SK-N-SH (cell line): ENCODE data around the gene RNF8. TPM values are rescaled to one million over a fixed set of nuclear protein-coding genes. Genes with fewer than 3 reads are reported as not detected.
A peak's percentile ranks its signal among the peaks of the same experiment; 100 is the strongest.

Experiments
- CTCF ChIA-PET: fragments of 300-600, 350-600 bp; formaldehyde crosslinking; extraction: SDS; loops from one replicate; lab custom pipeline; 2021; lab: Yijun Ruan, JAX
- POLR2A ChIA-PET: fragments of 350-600 bp; sonication (Branson Sonifier 250); formaldehyde crosslinking; extraction: SDS; loops from one replicate; lab custom pipeline; 2020; ENCODE audit warnings: antibody characterized with exemption, inconsistent platforms; lab: Yijun Ruan, JAX
- DNase-seq: peaks from one replicate; pipeline ENCODE4 v3.0.0; 2012
- H2AFZ ChIP-seq: fragments of 200-600 bp; sonication (generic); 2 replicates; pipeline ENCODE4 v1.8.1; 2016; ENCODE audit warnings: antibody characterized with exemption, mild to moderate bottlenecking, low read depth
- H3F3A ChIP-seq: fragments of 200-600 bp; sonication (generic); replicated peaks from 2 replicates; pipeline ENCODE3; 2016; ENCODE audit warnings: antibody characterized with exemption, mild to moderate bottlenecking; ENCODE audit not compliant: insufficient read depth
- H3K27ac ChIP-seq, 2 experiments: fragments of 200-500 bp in 1 of 2; fragments of 200-600 bp in 1 of 2; sonication (Bioruptor generic) in 1 of 2; sonication (generic), shearing (Covaris generic) in 1 of 2; 2 replicates each; pipeline versions ENCODE4 v1.5.1 to v1.6.1; 2014 to 2016; ENCODE audit warnings: low read depth in 2 of 2, inconsistent platforms in 1 of 2, low read length in 1 of 2, mild to moderate bottlenecking in 1 of 2, mixed read lengths in 1 of 2
- H3K27me3 ChIP-seq: fragments of 200-600 bp; sonication (generic), shearing (Covaris generic); 2 replicates; pipeline ENCODE4 v1.6.1; 2016; ENCODE audit warnings: mixed run types; ENCODE audit not compliant: insufficient read depth
- H3K36me3 ChIP-seq, 2 experiments: fragments of 200-500 bp in 1 of 2; fragments of 200-600 bp in 1 of 2; sonication (Bioruptor generic) in 1 of 2; sonication (generic) in 1 of 2; replicated peaks in 1 of 2; 2 replicates each; pipeline versions ENCODE3 to v1.5.1; 2014 to 2016; ENCODE audit warnings: low read length in 1 of 2, mild to moderate bottlenecking in 1 of 2; ENCODE audit not compliant: insufficient read depth in 2 of 2, control insufficient read depth in 1 of 2
- H3K4me1 ChIP-seq, 2 experiments: fragments of 200-500 bp in 1 of 2; fragments of 200-600 bp in 1 of 2; sonication (Bioruptor generic) in 1 of 2; sonication (generic), shearing (Covaris generic) in 1 of 2; 2 replicates each; pipeline versions ENCODE4 v1.5.1 to v1.6.1; 2014 to 2016; ENCODE audit warnings: low read depth in 1 of 2, low read length in 1 of 2, mixed run types in 1 of 2; ENCODE audit not compliant: insufficient read depth in 2 of 2, control insufficient read depth in 1 of 2
- H3K4me2 ChIP-seq: fragments of 200-600 bp; sonication (generic), shearing (Covaris generic); 2 replicates; pipeline ENCODE4 v1.6.1; 2017; ENCODE audit warnings: mixed run types
- H3K4me3 ChIP-seq, 2 experiments: fragments of 200-500 bp in 1 of 2; fragments of 200-600 bp in 1 of 2; sonication (Bioruptor generic) in 1 of 2; sonication (generic), shearing (Covaris generic) in 1 of 2; 2 replicates each; pipeline versions ENCODE4 v1.5.1 to v1.8.1; 2014 to 2016; ENCODE audit warnings: low read depth in 2 of 2, inconsistent platforms in 1 of 2, low read length in 1 of 2, mild to moderate bottlenecking in 1 of 2, mixed read lengths in 1 of 2, moderate library complexity in 1 of 2
- H3K79me2 ChIP-seq: fragments of 200-600 bp; sonication (generic); 2 replicates; pipeline ENCODE4 v1.8.1; 2017; ENCODE audit warnings: mild to moderate bottlenecking; ENCODE audit not compliant: insufficient read depth
- H3K9ac ChIP-seq: fragments of 200-600 bp; sonication (generic); 2 replicates; pipeline ENCODE4 v1.6.1; 2017; ENCODE audit warnings: mixed run types
- H3K9me2 ChIP-seq: fragments of 200-600 bp; sonication (generic); 2 replicates; pipeline ENCODE4 v1.6.1; 2017; ENCODE audit warnings: mixed run types
- H3K9me3 ChIP-seq: fragments of 200-600 bp; sonication (generic); 2 replicates; pipeline ENCODE4 v1.6.1; 2017; ENCODE audit warnings: mixed run types, mild to moderate bottlenecking, moderate library complexity
- H4K20me1 ChIP-seq: fragments of 200-600 bp; sonication (generic); 2 replicates; pipeline ENCODE4 v1.6.1; 2017; ENCODE audit warnings: mild to moderate bottlenecking, mixed run types; ENCODE audit not compliant: insufficient read depth
- CHD2 ChIP-seq: fragments of 150-350 bp; IDR thresholded peaks from 2 replicates; pipeline ENCODE4 v1.6.1; 2018; ENCODE audit warnings: low read length; ENCODE audit not compliant: partially characterized antibody
- FOSL2 ChIP-seq: IDR thresholded peaks from 2 replicates; pipeline ENCODE4 v1.4.0; 2012; ENCODE audit warnings: low read depth, mild to moderate bottlenecking, moderate library complexity, borderline replicate concordance
- FOXJ3 ChIP-seq: sonication (generic); formaldehyde crosslinking; IDR thresholded peaks from 2 replicates; pipeline ENCODE4 v1.5.1; 2020; ENCODE audit warnings: mild to moderate bottlenecking, missing genetic modification reagents
- FOXM1 ChIP-seq: IDR thresholded peaks from 2 replicates; pipeline ENCODE4 v1.4.0; 2012; ENCODE audit warnings: low read depth, mild to moderate bottlenecking
- GABPA ChIP-seq: IDR thresholded peaks from 2 replicates; pipeline ENCODE4 v1.4.0; 2012; ENCODE audit warnings: low read depth, mild to moderate bottlenecking
- GATA2 ChIP-seq: sonication (generic); formaldehyde crosslinking; IDR thresholded peaks from 2 replicates; pipeline ENCODE4 v1.5.0; 2020; ENCODE audit warnings: mild to moderate bottlenecking, missing genetic modification reagents
- IRF3 ChIP-seq: fragments of 150-350 bp; IDR thresholded peaks from 2 replicates; pipeline ENCODE4 v1.6.1; 2016; ENCODE audit warnings: mild to moderate bottlenecking, low read depth, low read length
- MEF2A ChIP-seq: IDR thresholded peaks from 2 replicates; pipeline ENCODE4 v1.4.0; 2012; ENCODE audit warnings: low read depth, borderline replicate concordance
- NFIC ChIP-seq: IDR thresholded peaks from 2 replicates; pipeline ENCODE4 v1.4.0; 2012; ENCODE audit warnings: borderline replicate concordance
- NRF1 ChIP-seq: IDR thresholded peaks from 2 replicates; pipeline ENCODE4 v1.6.1; 2012; ENCODE audit warnings: low read depth, mild to moderate bottlenecking, low read length
- POLR2AphosphoS5 ChIP-seq: IDR thresholded peaks from 2 replicates; pipeline ENCODE4 v1.6.1; 2012; ENCODE audit warnings: low read depth, low read length
- RAD21 ChIP-seq: IDR thresholded peaks from 2 replicates; pipeline ENCODE4 v1.6.1; 2012; ENCODE audit warnings: mild to moderate bottlenecking, low read length
- RXRA ChIP-seq: IDR thresholded peaks from 2 replicates; pipeline ENCODE4 v1.4.0; 2012; ENCODE audit warnings: low read depth, mild to moderate bottlenecking, borderline replicate concordance
- SIN3A ChIP-seq: IDR thresholded peaks from 2 replicates; pipeline ENCODE4 v1.6.1; 2012; ENCODE audit warnings: low read depth, mild to moderate bottlenecking, low read length, moderate library complexity, borderline replicate concordance
- SMC3 ChIP-seq: IDR thresholded peaks from 2 replicates; pipeline ENCODE4 v1.6.1; 2012; ENCODE audit warnings: low read depth, low read length, improper control_type of control experiment
- TAF1 ChIP-seq: IDR thresholded peaks from 2 replicates; pipeline ENCODE4 v1.6.1; 2012; ENCODE audit warnings: low read depth, mild to moderate bottlenecking, low read length, moderate library complexity, borderline replicate concordance
- TCF12 ChIP-seq: IDR thresholded peaks from 2 replicates; pipeline ENCODE4 v1.4.0; 2012
- USF2 ChIP-seq: fragments of 150-350 bp; IDR thresholded peaks from 2 replicates; pipeline ENCODE4 v1.6.1; 2017; ENCODE audit warnings: antibody characterized with exemption, low read length, low read depth, borderline replicate concordance
- WGBS: methylation state at CpG from one replicate; pipeline ENCODE4 v1.1.6; 2017; ENCODE audit warnings: low lambda C conversion rate; 5-methylcytosine and 5-hydroxymethylcytosine counted together
- polyA plus RNA-seq, 3 experiments: library from polyadenylated mRNA; depleted of rRNA; stranded (reverse); fragments of >200 nt; gene quantifications; 2 replicates each; pipeline ENCODE4 v1.2.3, GENCODE V29; 2012
- TF ChIP-seq, protein P1 (sequence below): IDR thresholded peaks from 2 replicates; pipeline ENCODE4 v1.4.0; 2012; ENCODE audit warnings: low read depth

Gene RNF8
- polyA plus RNA-seq, 1 of the 3 experiments (the other 2 are of a cell fraction) = 21.7 TPM

- no peak for TF ChIP-seq IRF3
- TF ChIP-seq MEF2A = peak; percentile 16; the same call in 1 of the 2 replicates
- no peak for TF ChIP-seq NRF1
- no peak for TF ChIP-seq SMC3
- no peak for TF ChIP-seq FOXJ3 (CRISPR knock-in tag)
- peak; percentile 81; the same call in 1 of the 2 replicates for TF ChIP-seq FOSL2
- no peak for TF ChIP-seq GATA2 (CRISPR knock-in tag)
- TF ChIP-seq, protein P1, sequence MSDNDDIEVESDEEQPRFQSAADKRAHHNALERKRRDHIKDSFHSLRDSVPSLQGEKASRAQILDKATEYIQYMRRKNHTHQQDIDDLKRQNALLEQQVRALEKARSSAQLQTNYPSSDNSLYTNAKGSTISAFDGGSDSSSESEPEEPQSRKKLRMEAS = no peak
- no peak for TF ChIP-seq USF2
- peak; percentile 60; the same call in 1 of the 2 replicates for TF ChIP-seq NFIC
Observed at GRCh38 chr6:37311741-37312473, 41.9 kb upstream of the RNF8 start (continued).

DNA sequence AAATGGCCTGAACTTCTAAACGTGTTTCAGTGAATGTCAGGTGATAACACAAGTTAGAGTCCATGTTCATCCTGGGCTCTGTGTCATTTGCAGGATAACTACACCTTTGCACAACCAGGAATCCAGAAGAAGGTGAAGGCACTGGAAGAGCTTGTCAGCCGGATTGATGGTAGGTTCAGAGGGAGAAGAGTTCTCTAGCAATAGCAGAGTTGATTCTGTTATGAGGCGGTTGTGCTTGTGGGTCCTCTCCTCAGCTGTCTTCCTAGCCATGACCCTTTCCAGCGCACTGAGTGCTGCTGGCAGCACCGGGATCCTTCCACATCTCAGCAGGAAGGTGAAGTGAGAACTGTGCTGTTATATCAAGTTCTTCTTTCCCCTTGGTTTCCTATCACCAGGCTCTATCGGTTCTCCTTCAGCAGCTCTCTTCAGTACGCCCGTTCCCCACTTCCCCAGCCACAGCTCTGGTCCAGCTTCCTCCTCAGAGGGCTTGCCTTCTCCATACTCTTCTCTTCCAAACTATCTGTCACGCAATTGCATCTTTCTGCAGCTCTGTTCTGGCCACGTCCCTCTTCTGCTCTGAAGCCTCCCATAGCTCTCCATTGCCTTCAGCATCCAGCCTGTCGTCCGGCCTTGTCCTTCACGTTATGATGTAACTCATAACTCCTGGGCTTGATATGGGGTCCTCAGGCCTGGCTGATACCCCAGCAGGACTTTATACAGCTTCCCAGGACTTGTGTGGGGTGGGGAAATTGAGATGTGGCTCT lies 39.9 kb upstream of the RNF8 start:
- H3K79me2 ChIP-seq = no peaks in the 10 kb centered on the region
- TF ChIP-seq SIN3A = no peak
- no peak for TF ChIP-seq NRF1
- TF ChIP-seq GABPA = no peak
- TF ChIP-seq FOXM1 = no peak
- TF ChIP-seq RXRA = no peak
- no peak for TF ChIP-seq TCF12
- TF ChIP-seq TAF1 = no peak
- TF ChIP-seq POLR2AphosphoS5 = no peak
- no peak for TF ChIP-seq RAD21
- TF ChIP-seq CHD2 = no peak
- TF ChIP-seq, all 33 proteins: peak for 0
- H3K4me3 ChIP-seq = no peak overlapping the region
- peaks cover 19% of the 10 kb centered on the region for H3F3A ChIP-seq
- H3K9me2 ChIP-seq = no peaks in the 10 kb centered on the region
- H3K36me3 ChIP-seq = peaks cover 32 to 42% of the 10 kb centered on the region in 2 experiments
- no peaks in the 10 kb centered on the region for H4K20me1 ChIP-seq
- no peak for DNase-seq
- ChIA-PET CTCF (interaction anchor here (0.6 to 5.9 kb wide), 6 partner anchors 10 to 296 kb away, joined by 3 to 43 read pairs (median 4); no protein-coding TSS in a partner anchor), POLR2A (no interaction called here)
- 90% methylated on average over 13 of the region's 13 CpGs for WGBS
- H3K4me2 ChIP-seq = no peak overlapping the region
- H3K4me1 ChIP-seq = peaks cover 5 to 15% of the 10 kb centered on the region in 2 experiments
- no peak overlapping the region for H3K9ac ChIP-seq
- no peak overlapping the region for H2AFZ ChIP-seq
- no peaks in the 10 kb centered on the region for H3K27me3 ChIP-seq
- H3K27ac ChIP-seq = no peak overlapping the region
- no peaks in the 10 kb centered on the region for H3K9me3 ChIP-seq
